Measurements from ENCODE around the gene KCTD10. TPM values are rescaled to one million over a fixed set of nuclear protein-coding genes. Genes with fewer than 3 reads are reported as not detected.
A peak's percentile ranks its signal among the peaks of the same experiment; 100 is the strongest.

KCTD10 gene
- total and polyA plus RNA-seq, 9 of the 15 experiments (the other 6 are each of a cell fraction or from before 2014, with no cell fraction given), result 1.9 to 37.5 (median 15.7) TPM

- TF ChIP-seq CHD1 (IDR thresholded peaks at IDR 0.05; ENCODE audit: low read length) (no peak), RAD21 (CRISPR knock-in tag; conservative IDR thresholded peaks at IDR 0.05 in 1 of 2, IDR thresholded peaks at IDR 0.05 in 1 of 2) (peak; percentile 26 to 76), CTCFL (IDR thresholded peaks at IDR 0.05; ENCODE audit: borderline replicate concordance, insufficient read depth, low read depth, low read length, poor library complexity, severe bottlenecking) (peak; percentile 29), SLC30A9 (CRISPR knock-in tag; IDR thresholded peaks at IDR 0.05) (no peak), TCF3 (CRISPR knock-in tag; IDR thresholded peaks at IDR 0.05) (0 out of 2 replicates have a peak, but pooled peaks have one; percentile 6), SNAPC5 (CRISPR knock-in tag; IDR thresholded peaks at IDR 0.05) (no peak), EWSR1 (IDR thresholded peaks at IDR 0.05; ENCODE audit: borderline replicate concordance, low read depth, partially characterized antibody) (no peak), SAP30 (IDR thresholded peaks at IDR 0.05; ENCODE audit: borderline replicate concordance, insufficient read depth, low read depth, low read length, poor library complexity, severe bottlenecking) (no peak), RCOR1 (IDR thresholded peaks at IDR 0.05; ENCODE audit: borderline replicate concordance in 1 of 2, low read depth in 2 of 2, low read length in 2 of 2) (0 out of 4 replicates have a peak, but pooled peaks of 1 of the 2 experiments have one; percentile 28), ATF6 (CRISPR knock-in tag; IDR thresholded peaks at IDR 0.05) (no peak), MYC (IDR thresholded peaks at IDR 0.05; ENCODE audit: low read depth, low read length) (0 out of 2 replicates have a peak, but pooled peaks have one; percentile 18), MYC (CRISPR knock-in tag; IDR thresholded peaks at IDR 0.05; ENCODE audit: borderline replicate concordance, low read depth) (no peak), WHSC1 (IDR thresholded peaks at IDR 0.05; ENCODE audit: low read length) (no peak), TFAP4 (CRISPR knock-in tag; IDR thresholded peaks at IDR 0.05; ENCODE audit: borderline replicate concordance) (peak; percentile 48; the same call in 1 of the 2 replicates), KDM5B (IDR thresholded peaks at IDR 0.05; ENCODE audit: insufficient replicate concordance, low read depth, low read length) (no peak), FOS (IDR thresholded peaks at IDR 0.05; ENCODE audit: extremely low read depth, insufficient read length) (no peak), MBD2 (IDR thresholded peaks at IDR 0.05; ENCODE audit: borderline replicate concordance, low read depth) (no peak), KLF16 (IDR thresholded peaks at IDR 0.05) (0 out of 2 replicates have a peak, but pooled peaks have one; percentile 3), HNRNPH1 (optimal IDR thresholded peaks at IDR 0.05; ENCODE audit: low read depth, low read length) (no peak), HIVEP1 (CRISPR knock-in tag; IDR thresholded peaks at IDR 0.05) (no peak)
Measured at GRCh38 chr12:109432842-109433304, 44.2 kb downstream of the KCTD10 start (continued).
